Measurements from ENCODE around the gene ATP12A. TPM values are rescaled to one million over a fixed set of nuclear protein-coding genes. Genes with fewer than 3 reads are reported as not detected.
"Not testable (repeated sequence)": the region's sequence is repeated elsewhere in the genome, so short reads cannot be mapped to it uniquely, and the experiment has no call there.

The ATP12A gene
- total and polyA plus RNA-seq, 5 experiments from 2014 or later = not detected

- POLR2A ChIA-PET = interaction anchor here (0.7 kb wide), 3 partner anchors 47 to 125 kb away, joined by 3 to 8 read pairs (median 5); no protein-coding TSS in a partner anchor
- peak; percentile 99 to 100 for ATAC-seq
- H3K9me3 Mint-ChIP-seq = peaks cover 0 to 8% (median 2%) of the 10 kb centered on the region in 9 donors
- DNase-seq = peak; percentile 47 to 88 (median 70)
- peaks cover 0 to 8% (median 3%) of the 10 kb centered on the region in 5 donors for H3K27me3 Mint-ChIP-seq
- H3K36me3 Mint-ChIP-seq = peaks cover 0 to 5% (median 4%) of the 10 kb centered on the region in 3 donors
- H3K4me3 Mint-ChIP-seq = no peak overlapping the region
- H3K27ac Mint-ChIP-seq = peak overlapping the region in 1 of 10 donors; percentile 44
- peaks cover 0 to 10% (median 4%) of the 10 kb centered on the region in 4 donors for H3K4me1 Mint-ChIP-seq
These were observed 47.8 kb downstream of the ATP12A start for GRCh38 chr13:24727731-24728601.

- H3K9me3 Mint-ChIP-seq, H3K36me3 Mint-ChIP-seq, ATAC-seq, H3K4me1 Mint-ChIP-seq, H3K27ac Mint-ChIP-seq, DNase-seq, H3K4me3 Mint-ChIP-seq, H3K27me3 Mint-ChIP-seq, POLR2A ChIA-PET: not testable (repeated sequence)
These were observed 50.8 kb downstream of the ATP12A start for GRCh38 chr13:24730873-24731567.

- H3K27me3 Mint-ChIP-seq = peaks cover 0 to 2% (median 0%) of the 10 kb centered on the region in 5 donors
- ATAC-seq (no peak), DNase-seq (no peak)
- peaks cover 0 to 5% (median 4%) of the 10 kb centered on the region in 3 donors for H3K36me3 Mint-ChIP-seq
- H3K4me1 Mint-ChIP-seq = peaks cover 0 to 1% (median 0%) of the 10 kb centered on the region in 4 donors
- H3K27ac Mint-ChIP-seq = no peak overlapping the region
- peaks cover 0 to 8% (median 2%) of the 10 kb centered on the region in 9 donors for H3K9me3 Mint-ChIP-seq
- H3K4me3 Mint-ChIP-seq = no peak overlapping the region
- POLR2A ChIA-PET = no interaction called here
These were observed 54.7 kb downstream of the ATP12A start for GRCh38 chr13:24734950-24735349.

- Mint-ChIP-seq H3K27me3 (peaks cover 0 to under 1% (median 0%) of the 10 kb centered on the region in 5 donors), H3K9me3 (no peaks in the 10 kb centered on the region), H3K4me3 (no peak overlapping the region), H3K4me1 (peaks cover 0 to 1% (median 0%) of the 10 kb centered on the region in 4 donors), H3K27ac (no peak overlapping the region), H3K36me3 (no peaks in the 10 kb centered on the region)
- ATAC-seq = no peak
- DNase-seq = no peak
- POLR2A ChIA-PET = no interaction called here
These were observed 56.8 kb downstream of the ATP12A start for GRCh38 chr13:24737042-24737441.

- POLR2A ChIA-PET = no interaction called here
- H3K27ac Mint-ChIP-seq = no peak overlapping the region
- no peak for ATAC-seq
These were observed 58.2 kb downstream of the ATP12A start for GRCh38 chr13:24738366-24738847.

GRCh38 chr13:24740014-24740890 is 60.0 kb downstream of the ATP12A start:
- POLR2A ChIA-PET = no interaction called here

More at GRCh38 chr13:24738366-24738847, 58.2 kb downstream of the ATP12A start:
- Mint-ChIP-seq H3K4me3 (no peak overlapping the region), H3K9me3 (no peaks in the 10 kb centered on the region), H3K27me3 (no peaks in the 10 kb centered on the region), H3K4me1 (peaks cover 0 to 1% (median 0%) of the 10 kb centered on the region in 4 donors), H3K36me3 (no peaks in the 10 kb centered on the region)
- DNase-seq = no peak

GRCh38 chr13:24741016-24741662 is 60.9 kb downstream of the ATP12A start:
- POLR2A ChIA-PET = interaction anchor here (0.6 kb wide), 1 partner anchor 8 kb away, joined by 4 read pairs; no protein-coding TSS in a partner anchor
- peak overlapping the region in 1 of 10 donors; percentile 40 for H3K27ac Mint-ChIP-seq
- H3K36me3 Mint-ChIP-seq = no peaks in the 10 kb centered on the region
- H3K27me3 Mint-ChIP-seq = peaks cover 2 to 21% (median 12%) of the 10 kb centered on the region in 5 donors
- H3K4me3 Mint-ChIP-seq = no peak overlapping the region
- no peak for DNase-seq
- no peaks in the 10 kb centered on the region for H3K9me3 Mint-ChIP-seq
- peaks cover 0 to 3% (median under 1%) of the 10 kb centered on the region in 4 donors for H3K4me1 Mint-ChIP-seq
- ATAC-seq = no peak

More at GRCh38 chr13:24740014-24740890, 60.0 kb downstream of the ATP12A start:
- Mint-ChIP-seq H3K27ac (no peak overlapping the region), H3K4me1 (peaks cover 0 to 1% (median under 1%) of the 10 kb centered on the region in 4 donors), H3K36me3 (no peaks in the 10 kb centered on the region), H3K4me3 (no peak overlapping the region), H3K9me3 (no peaks in the 10 kb centered on the region), H3K27me3 (peaks cover 2 to 17% (median 9%) of the 10 kb centered on the region in 5 donors)
- ATAC-seq = no peak
- DNase-seq = no peak

- no peak overlapping the region for H3K27ac Mint-ChIP-seq
- H3K9me3 Mint-ChIP-seq = no peaks in the 10 kb centered on the region
- POLR2A ChIA-PET = no interaction called here
- no peaks in the 10 kb centered on the region for H3K36me3 Mint-ChIP-seq
- DNase-seq = no peak
- H3K4me3 Mint-ChIP-seq = no peak overlapping the region
- peaks cover 2 to 23% (median 12%) of the 10 kb centered on the region in 5 donors for H3K27me3 Mint-ChIP-seq
- peaks cover 0 to 8% (median 1%) of the 10 kb centered on the region in 4 donors for H3K4me1 Mint-ChIP-seq
- ATAC-seq = no peak
These were observed 61.6 kb downstream of the ATP12A start for GRCh38 chr13:24741791-24742190.

- no peaks in the 10 kb centered on the region for H3K9me3 Mint-ChIP-seq
- POLR2A ChIA-PET = no interaction called here
- no peaks in the 10 kb centered on the region for H3K36me3 Mint-ChIP-seq
- no peak overlapping the region for H3K27ac Mint-ChIP-seq
- ATAC-seq (no peak), DNase-seq (no peak)
- H3K27me3 Mint-ChIP-seq = peaks cover 5 to 28% (median 17%) of the 10 kb centered on the region in 5 donors
- peaks cover 4 to 13% (median 6%) of the 10 kb centered on the region in 4 donors for H3K4me1 Mint-ChIP-seq
- H3K4me3 Mint-ChIP-seq = no peak overlapping the region
These were observed 62.1 kb downstream of the ATP12A start for GRCh38 chr13:24742294-24742693.

GRCh38 chr13:24742977-24743376 is 62.8 kb downstream of the ATP12A start:
- peak in 1 of 2 donors; percentile 23 for ATAC-seq
- POLR2A ChIA-PET = no interaction called here

GRCh38 chr13:24744247-24744646 is 64.0 kb downstream of the ATP12A start:
- Mint-ChIP-seq H3K9me3 (no peaks in the 10 kb centered on the region), H3K36me3 (no peaks in the 10 kb centered on the region), H3K4me3 (no peak overlapping the region), H3K27me3 (peaks cover 11 to 43% (median 23%) of the 10 kb centered on the region in 5 donors), H3K4me1 (peaks cover 6 to 19% (median 13%) of the 10 kb centered on the region in 4 donors), H3K27ac (no peak overlapping the region)
- POLR2A ChIA-PET = no interaction called here
- DNase-seq (no peak), ATAC-seq (no peak)

More at GRCh38 chr13:24742977-24743376, 62.8 kb downstream of the ATP12A start:
- no peak for DNase-seq
- H3K9me3 Mint-ChIP-seq = no peaks in the 10 kb centered on the region
- peaks cover 5 to 35% (median 21%) of the 10 kb centered on the region in 5 donors for H3K27me3 Mint-ChIP-seq
- no peak overlapping the region for H3K27ac Mint-ChIP-seq
- H3K4me1 Mint-ChIP-seq = peaks cover 6 to 16% (median 9%) of the 10 kb centered on the region in 4 donors
- H3K4me3 Mint-ChIP-seq = peak overlapping the region in 1 of 10 donors; percentile 12
- no peaks in the 10 kb centered on the region for H3K36me3 Mint-ChIP-seq
